ENCODE results near the gene MAP4K4. TPM values are rescaled to one million over a fixed set of nuclear protein-coding genes. Genes with fewer than 3 reads are reported as not detected.

The MAP4K4 gene
- total and polyA plus RNA-seq, 2 of the 4 experiments (the other 2 are of a cell fraction) = 89.4 to 124 TPM

- Histone ChIP-seq H4K91ac (ENCODE audit: insufficient read depth, low read depth, low read length) (no peak overlapping the region), H3K9ac (ENCODE audit: low read depth, low read length) (no peak overlapping the region), H4K5ac (ENCODE audit: low read depth, low read length) (no peak overlapping the region), H3K9me1 (ENCODE audit: insufficient read depth, low read length) (peaks cover 4% of the 10 kb centered on the region; the same call in 1 of the 2 replicates), H3K18ac (ENCODE audit: low read depth, low read length) (no peak overlapping the region), H2AK5ac (ENCODE audit: low read depth, low read length) (no peak overlapping the region), H3K4me3 (ENCODE audit: insufficient read depth, low read depth, low read length) (no peak overlapping the region), H2BK120ac (ENCODE audit: low read depth, low read length) (no peak overlapping the region), H2AFZ (replicated peaks; ENCODE audit: low read length, poor library complexity) (no peak overlapping the region), H2BK20ac (ENCODE audit: low read depth, low read length) (no peak overlapping the region), H3K23ac (ENCODE audit: low read depth, low read length) (no peak overlapping the region), H3K27me3 (ENCODE audit: control insufficient read depth, insufficient read depth, low read length) (no peaks in the 10 kb centered on the region), H3K56ac (ENCODE audit: extremely low read depth, insufficient read depth, low read length) (no peak overlapping the region), H3K79me1 (ENCODE audit: low read depth in 1 of 2, low read length in 2 of 2) (peaks cover 5 to 19% of the 10 kb centered on the region in 2 experiments; a peak in 3 of 4 replicates), H3K36me3 (ENCODE audit: control insufficient read depth, insufficient read depth, low read length) (peaks cover 28% of the 10 kb centered on the region), H3K14ac (replicated peaks; ENCODE audit: low read depth, low read length) (no peak overlapping the region), H4K8ac (ENCODE audit: low read depth in 2 of 2, low read length in 2 of 2) (no peak overlapping the region), H3K4ac (ENCODE audit: low read depth, low read length) (no peak overlapping the region), H2AK9ac (replicated peaks; ENCODE audit: low read depth, low read length, poor library complexity) (no peak overlapping the region), H3K4me1 (ENCODE audit: control insufficient read depth, insufficient read depth, low read length) (peaks cover 2% of the 10 kb centered on the region; the same call in 1 of the 2 replicates), H3K9me3 (ENCODE audit: control insufficient read depth, insufficient read depth, low read length) (no peaks in the 10 kb centered on the region), H2BK5ac (ENCODE audit: low read depth, low read length, poor library complexity, severe bottlenecking) (no peak overlapping the region), H4K20me1 (ENCODE audit: insufficient read depth, low read length) (peaks cover 3% of the 10 kb centered on the region; the same call in 1 of the 2 replicates), H2BK15ac (ENCODE audit: low read depth, low read length) (no peak overlapping the region), H3K4me2 (ENCODE audit: low read depth, low read length) (no peak overlapping the region), H3K27ac (ENCODE audit: insufficient read depth, low read length) (no peak overlapping the region)
- ATAC-seq (ENCODE audit: low read depth) (no peak), DNase-seq (no peak)
- ChIA-PET CTCF (no interaction called here), POLR2A (ENCODE audit: unreplicated experiment) (no interaction called here)
- 96% methylated on average over 4 of the region's 7 CpGs; no CpG with 5 or more reads in 1 of the 2 experiments for WGBS, 2 experiments (ENCODE audit: extremely low coverage in 2 of 2, insufficient read length in 1 of 2)
- intact Hi-C loops (cut with micrococcal nuclease) = no loop called here
- in situ Hi-C loops (cut with MboI; ENCODE audit: low sequenced_read_pairs) = no loop called here
- BruUV-seq (replicated peaks) = no TSS peak
- TF ChIP-seq NFE2L2 (IDR thresholded peaks at IDR 0.05; ENCODE audit: low read depth, low read length) = no peak
- no peak for TF ChIP-seq RAD21 (IDR thresholded peaks at IDR 0.05; ENCODE audit: low read length)
- TF ChIP-seq MAFK (IDR thresholded peaks at IDR 0.05; ENCODE audit: low read depth, low read length) = no peak
- no peak for TF ChIP-seq POLR2A (IDR thresholded peaks at IDR 0.05; ENCODE audit: low read depth, low read length)
- dilution Hi-C loops (cut with HindIII; ENCODE audit: low sequenced_read_pairs, unreplicated experiment) = no loop called here
These were observed 197.5 kb downstream of the MAP4K4 start for GRCh38 chr2:101895039-101895438.
